Glutamatergic neuron (in vitro differentiated cells): ENCODE data around the gene ASB4. TPM values are rescaled to one million over a fixed set of nuclear protein-coding genes. Genes with fewer than 3 reads are reported as not detected.

Experiments used
- DNase-seq: peaks from one replicate; pipeline ENCODE4 v3.0.0; 2022
- H3K27ac Mint-ChIP-seq: one replicate; pipeline ENCODE4 v1.8.0; 2020; ENCODE audit warnings: mild to moderate bottlenecking, mixed read lengths, inconsistent platforms; ENCODE audit not compliant: unreplicated experiment
- H3K27me3 Mint-ChIP-seq: one replicate; pipeline ENCODE4 v1.8.0; 2020; ENCODE audit warnings: mild to moderate bottlenecking, moderate library complexity, mixed read lengths, inconsistent platforms; ENCODE audit not compliant: unreplicated experiment
- H3K36me3 Mint-ChIP-seq: one replicate; pipeline ENCODE4 v1.8.0; 2020; ENCODE audit warnings: mild to moderate bottlenecking, mixed read lengths, inconsistent platforms; ENCODE audit not compliant: unreplicated experiment
- H3K4me1 Mint-ChIP-seq: one replicate; pipeline ENCODE4 v1.8.0; 2020; ENCODE audit warnings: mild to moderate bottlenecking, low read depth, mixed read lengths, inconsistent platforms; ENCODE audit not compliant: unreplicated experiment
- H3K4me3 Mint-ChIP-seq: one replicate; pipeline ENCODE4 v1.8.0; 2020; ENCODE audit warnings: mild to moderate bottlenecking, mixed read lengths, inconsistent platforms; ENCODE audit not compliant: unreplicated experiment
- H3K9me3 Mint-ChIP-seq: one replicate; pipeline ENCODE4 v1.8.0; 2020; ENCODE audit warnings: mild to moderate bottlenecking, moderate library complexity, mixed read lengths, inconsistent platforms; ENCODE audit not compliant: unreplicated experiment
- total RNA-seq: library from RNA; stranded (reverse); fragmentation: NEBNext Ultra II Directional; extraction: Animal tissue kit (Norgen Biotek cat#: 25700); gene quantifications from one replicate; pipeline ENCODE4 v1.2.1, GENCODE V29; 2021; ENCODE audit not compliant: unreplicated experiment
- TF ChIP-seq, protein P1 (sequence below): fragments of 200-600 bp; sonication (generic); IDR thresholded peaks from one replicate; pipeline ENCODE4 v1.5.0; 2021; ENCODE audit not compliant: partially characterized antibody, unreplicated experiment

The ASB4 gene
- total RNA-seq, 1 donor from 2014 or later: not detected

DNA sequence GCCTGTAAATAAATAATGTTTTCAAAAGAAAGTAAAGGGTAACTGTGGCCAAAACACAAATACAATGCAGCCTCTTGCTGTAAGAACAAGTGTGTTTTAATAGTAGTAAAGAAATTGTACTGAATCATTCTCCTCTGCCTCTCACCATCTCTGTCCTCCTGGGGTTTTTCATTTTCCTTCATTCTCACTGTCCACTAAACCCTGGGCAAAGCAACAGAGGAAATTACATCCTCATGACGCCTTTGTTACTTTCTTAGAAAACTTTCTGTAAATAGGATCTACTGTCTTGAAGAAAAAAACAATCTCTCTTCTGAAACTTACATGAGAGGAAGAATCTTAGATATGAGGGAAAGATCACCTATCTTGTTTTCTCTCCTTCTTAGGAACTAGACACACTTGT, 54.6 kb downstream of the ASB4 start:
- H3K27ac Mint-ChIP-seq: no peak overlapping the region
- no peaks in the 10 kb centered on the region for H3K36me3 Mint-ChIP-seq
- peaks cover 33% of the 10 kb centered on the region for H3K4me1 Mint-ChIP-seq
- no peaks in the 10 kb centered on the region for H3K9me3 Mint-ChIP-seq
- TF ChIP-seq, protein P1, sequence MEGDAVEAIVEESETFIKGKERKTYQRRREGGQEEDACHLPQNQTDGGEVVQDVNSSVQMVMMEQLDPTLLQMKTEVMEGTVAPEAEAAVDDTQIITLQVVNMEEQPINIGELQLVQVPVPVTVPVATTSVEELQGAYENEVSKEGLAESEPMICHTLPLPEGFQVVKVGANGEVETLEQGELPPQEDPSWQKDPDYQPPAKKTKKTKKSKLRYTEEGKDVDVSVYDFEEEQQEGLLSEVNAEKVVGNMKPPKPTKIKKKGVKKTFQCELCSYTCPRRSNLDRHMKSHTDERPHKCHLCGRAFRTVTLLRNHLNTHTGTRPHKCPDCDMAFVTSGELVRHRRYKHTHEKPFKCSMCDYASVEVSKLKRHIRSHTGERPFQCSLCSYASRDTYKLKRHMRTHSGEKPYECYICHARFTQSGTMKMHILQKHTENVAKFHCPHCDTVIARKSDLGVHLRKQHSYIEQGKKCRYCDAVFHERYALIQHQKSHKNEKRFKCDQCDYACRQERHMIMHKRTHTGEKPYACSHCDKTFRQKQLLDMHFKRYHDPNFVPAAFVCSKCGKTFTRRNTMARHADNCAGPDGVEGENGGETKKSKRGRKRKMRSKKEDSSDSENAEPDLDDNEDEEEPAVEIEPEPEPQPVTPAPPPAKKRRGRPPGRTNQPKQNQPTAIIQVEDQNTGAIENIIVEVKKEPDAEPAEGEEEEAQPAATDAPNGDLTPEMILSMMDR: no peak
- no peak overlapping the region for H3K4me3 Mint-ChIP-seq
- DNase-seq: no peak
- H3K27me3 Mint-ChIP-seq: no peaks in the 10 kb centered on the region

DNA sequence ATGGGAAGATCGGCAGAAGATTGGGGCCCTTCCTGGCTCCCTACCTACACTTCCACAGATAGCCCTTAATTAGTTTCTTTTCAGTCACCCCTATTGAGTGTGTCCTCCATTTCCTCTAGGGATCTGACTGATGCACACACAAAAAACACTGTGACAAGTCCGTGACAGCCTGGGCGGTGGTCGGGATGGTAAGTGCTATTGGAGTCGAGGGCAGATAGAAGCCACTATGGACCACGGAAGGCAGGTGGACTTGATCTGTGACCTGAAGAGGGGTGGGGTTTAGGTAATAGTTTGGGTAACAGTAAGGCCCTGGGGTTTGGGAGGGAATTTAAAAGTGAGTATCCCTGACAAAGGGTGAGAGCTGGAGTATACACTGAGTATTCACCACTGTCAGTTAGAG, 57.6 kb downstream of the ASB4 start:
- no peak for DNase-seq
- H3K27ac Mint-ChIP-seq: no peak overlapping the region
- H3K4me3 Mint-ChIP-seq: no peak overlapping the region
- H3K27me3 Mint-ChIP-seq: no peaks in the 10 kb centered on the region
- TF ChIP-seq, protein P1: no peak
- no peaks in the 10 kb centered on the region for H3K9me3 Mint-ChIP-seq
- peaks cover 22% of the 10 kb centered on the region for H3K4me1 Mint-ChIP-seq
- H3K36me3 Mint-ChIP-seq: no peaks in the 10 kb centered on the region

DNA sequence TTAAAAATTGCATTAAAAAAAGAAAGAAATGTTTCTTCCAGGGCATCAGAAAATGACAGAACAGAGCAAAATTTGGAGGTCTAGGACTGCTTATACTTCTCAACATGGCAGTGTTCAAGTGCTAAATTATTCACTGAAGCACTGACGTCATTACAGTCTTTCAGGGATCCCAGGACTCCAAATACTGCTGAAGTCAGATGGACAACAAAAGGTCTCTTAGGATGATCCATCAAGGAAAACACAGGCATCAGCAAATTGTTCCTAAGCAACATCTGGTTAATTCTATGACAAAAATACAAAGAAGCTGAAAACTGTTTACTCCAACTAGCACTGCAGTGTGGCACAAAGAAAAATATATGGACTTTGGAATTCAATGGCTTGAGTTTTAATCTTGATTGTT, 58.4 kb downstream of the ASB4 start:
- H3K4me3 Mint-ChIP-seq: no peak overlapping the region
- H3K4me1 Mint-ChIP-seq: peaks cover 18% of the 10 kb centered on the region
- no peaks in the 10 kb centered on the region for H3K9me3 Mint-ChIP-seq
- H3K27ac Mint-ChIP-seq: no peak overlapping the region
- H3K36me3 Mint-ChIP-seq: no peaks in the 10 kb centered on the region
- no peak for DNase-seq
- TF ChIP-seq, protein P1: no peak
- H3K27me3 Mint-ChIP-seq: no peaks in the 10 kb centered on the region

DNA sequence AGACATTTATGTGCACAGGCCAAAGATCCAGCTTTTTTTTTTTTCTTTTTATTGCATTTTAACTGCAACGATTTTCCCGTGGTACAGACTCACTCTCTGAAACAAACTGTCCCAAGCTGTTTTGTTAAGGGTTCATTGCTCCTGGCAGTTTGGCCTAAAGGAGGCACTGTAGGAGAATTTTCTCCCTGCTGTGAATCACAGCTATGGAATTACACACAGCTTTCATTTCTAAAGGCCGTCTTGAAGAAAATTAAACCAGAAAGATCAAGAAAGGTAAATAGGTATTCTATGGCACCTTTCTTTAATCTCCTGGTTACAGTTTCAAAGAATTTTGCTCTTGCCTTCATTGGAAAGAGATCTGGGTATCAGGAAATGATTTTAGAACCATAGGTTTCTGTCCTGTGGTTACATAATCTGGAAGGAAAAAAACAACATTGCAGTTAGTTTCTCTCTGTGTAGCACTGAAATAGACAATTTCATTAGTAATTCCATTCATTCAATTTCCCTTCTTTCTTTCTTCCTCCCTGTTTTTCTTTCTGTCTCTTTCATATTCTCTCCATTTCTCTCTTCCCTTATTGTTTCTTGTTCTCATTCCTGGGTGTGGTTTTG, 59.4 kb downstream of the ASB4 start:
- Mint-ChIP-seq H3K4me3 (no peak overlapping the region), H3K27me3 (no peaks in the 10 kb centered on the region), H3K36me3 (no peaks in the 10 kb centered on the region), H3K27ac (no peak overlapping the region), H3K9me3 (no peaks in the 10 kb centered on the region), H3K4me1 (peaks cover 16% of the 10 kb centered on the region)
- TF ChIP-seq, protein P1: no peak
- no peak for DNase-seq

DNA sequence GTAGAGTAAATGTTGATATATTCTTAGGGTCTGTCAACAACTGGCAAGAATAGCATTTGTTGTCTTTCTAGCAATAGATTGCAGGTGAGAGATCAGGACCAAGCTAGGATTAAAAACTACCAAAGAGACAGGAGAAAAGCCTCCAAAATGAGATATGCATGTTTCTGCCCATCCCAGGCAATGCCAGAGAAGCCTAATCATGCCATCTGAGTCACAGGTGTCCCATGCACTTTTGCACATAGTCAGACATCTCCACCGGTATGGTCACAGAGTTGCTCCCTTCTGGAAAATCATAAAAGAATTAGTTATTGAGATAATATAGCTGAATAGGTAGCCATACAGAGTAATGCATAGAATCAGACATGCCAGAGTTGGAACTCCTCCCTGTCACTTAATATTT, 59.9 kb downstream of the ASB4 start:
- Mint-ChIP-seq H3K36me3 (no peaks in the 10 kb centered on the region), H3K4me3 (no peak overlapping the region), H3K4me1 (peaks cover 13% of the 10 kb centered on the region), H3K27ac (no peak overlapping the region), H3K27me3 (no peaks in the 10 kb centered on the region), H3K9me3 (no peaks in the 10 kb centered on the region)
- DNase-seq: no peak
- TF ChIP-seq, protein P1: no peak
